HG02938 (cell line): Measurements from ENCODE around the gene SUSD6.
A peak's percentile ranks its signal among the peaks of the same experiment; 100 is the strongest.
"Not testable (repeated sequence)": the region's sequence is repeated elsewhere in the genome, so short reads cannot be mapped to it uniquely, and the experiment has no call there.

Source experiments
- ATAC-seq: cut with Tn5 transposase; IDR thresholded peaks from one replicate; pipeline ENCODE4 v1.9.1; 2021; ENCODE audit warnings: mild to moderate bottlenecking, moderate library complexity; ENCODE audit not compliant: unreplicated experiment

SUSD6 gene

DNA sequence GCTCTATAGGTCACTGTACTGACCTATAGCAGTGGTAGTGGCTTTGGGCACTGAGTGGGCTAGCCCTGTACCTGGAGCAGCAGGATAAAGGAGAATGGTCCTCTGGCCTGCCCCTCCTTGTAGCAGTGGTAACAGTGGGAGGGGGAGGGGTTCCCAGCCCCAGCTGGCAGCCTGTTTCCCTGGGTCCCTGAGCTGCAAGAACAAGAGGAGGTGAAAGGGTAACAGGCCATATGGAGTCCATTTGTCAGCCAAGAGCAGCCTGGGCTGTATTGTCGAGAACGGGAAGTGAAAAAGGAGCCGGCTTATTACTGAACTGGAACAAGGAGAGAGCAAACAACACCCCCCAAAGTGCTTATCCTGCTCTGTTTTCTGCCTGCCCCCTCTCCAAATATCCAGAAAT, 81.7 kb downstream of the SUSD6 start:
- ATAC-seq, result peak; percentile 39

DNA sequence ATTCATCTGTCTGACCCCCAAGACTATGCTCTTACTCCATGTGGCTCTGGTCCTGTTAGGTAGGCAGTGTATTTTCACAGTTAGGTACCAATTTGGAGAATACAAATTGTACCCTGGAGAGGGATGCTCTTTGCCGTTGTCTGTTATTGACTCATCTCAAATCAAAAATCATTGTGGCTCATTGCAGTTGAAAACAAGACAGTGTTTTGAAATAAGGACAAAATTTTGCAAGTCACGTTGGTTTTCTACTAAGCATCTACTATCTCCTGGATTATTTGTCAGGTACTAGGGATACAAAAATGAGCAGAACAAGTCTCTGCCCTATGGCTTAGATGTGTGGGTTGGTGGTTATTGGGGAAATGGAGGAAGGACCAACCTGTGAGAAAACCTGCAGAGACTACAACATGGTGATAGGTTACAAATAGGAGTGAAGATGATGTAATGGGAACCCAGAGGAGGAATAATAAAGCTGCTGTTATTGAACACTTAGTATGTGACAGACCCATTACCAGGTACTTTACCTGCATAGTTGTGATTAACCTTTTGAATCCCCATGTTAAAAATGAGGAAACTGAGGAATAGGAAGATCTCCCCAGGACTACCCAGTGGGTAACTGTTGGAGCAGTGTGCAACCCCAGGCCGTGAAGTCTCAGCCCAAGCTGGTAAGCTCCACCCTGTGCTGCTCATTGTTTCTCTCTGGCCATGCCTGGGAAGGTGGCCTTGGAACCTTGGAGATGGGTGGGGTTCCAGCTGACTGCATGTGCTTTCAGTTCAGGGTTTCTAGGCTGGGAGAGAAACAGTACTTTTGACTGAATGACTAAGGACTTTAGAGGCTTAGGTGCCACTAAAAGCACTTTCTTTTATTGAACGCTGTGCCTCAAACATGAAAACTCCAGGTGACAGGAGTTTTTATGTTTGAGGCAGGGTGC, 82.7 kb downstream of the SUSD6 start:
- no peak for ATAC-seq

- ATAC-seq, result no peak
Measured at GRCh38 chr14:69694730-69695281, 83.4 kb downstream of the SUSD6 start.

DNA sequence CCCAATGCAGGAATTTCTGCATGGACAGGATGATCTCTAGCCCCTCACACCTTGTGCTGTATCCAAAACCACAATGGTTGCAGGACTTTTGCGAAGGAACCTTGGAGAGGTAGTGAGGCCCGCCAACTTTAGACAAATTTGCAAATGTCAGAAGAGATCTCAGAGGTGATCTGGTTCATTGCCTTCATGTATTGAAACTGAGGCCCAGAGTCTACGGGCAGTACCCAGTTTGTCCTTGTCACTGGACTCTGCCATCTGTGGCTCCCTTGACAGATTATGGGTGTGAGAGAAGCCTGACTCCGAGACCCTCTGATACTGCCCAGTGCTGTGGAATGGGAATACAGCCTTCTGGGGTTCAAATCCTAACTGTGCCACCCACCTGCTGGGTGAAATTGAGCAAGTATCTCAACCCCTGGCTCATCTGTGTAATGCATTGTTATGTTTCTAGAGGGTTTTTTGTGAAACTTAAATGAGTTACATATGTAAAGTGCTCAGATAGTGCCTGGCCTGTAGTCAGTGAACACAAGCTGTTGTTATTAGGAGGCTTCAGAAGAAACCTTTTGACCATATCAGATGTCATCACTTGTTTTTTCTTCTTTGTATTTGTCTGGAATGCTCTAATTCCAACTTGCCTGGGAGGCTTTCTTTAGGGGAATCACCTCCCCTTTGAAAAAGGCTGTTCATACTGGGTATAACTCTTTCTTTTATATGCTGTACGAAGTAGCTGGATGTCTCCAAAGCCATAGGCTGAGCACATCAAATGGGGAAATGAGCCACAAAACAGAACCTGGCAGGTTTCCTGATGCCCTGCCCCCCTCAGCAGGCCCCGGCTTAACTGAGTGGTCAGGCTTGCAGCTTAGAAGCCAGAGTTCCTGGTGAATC, 84.2 kb downstream of the SUSD6 start:
- ATAC-seq, result no peak

DNA sequence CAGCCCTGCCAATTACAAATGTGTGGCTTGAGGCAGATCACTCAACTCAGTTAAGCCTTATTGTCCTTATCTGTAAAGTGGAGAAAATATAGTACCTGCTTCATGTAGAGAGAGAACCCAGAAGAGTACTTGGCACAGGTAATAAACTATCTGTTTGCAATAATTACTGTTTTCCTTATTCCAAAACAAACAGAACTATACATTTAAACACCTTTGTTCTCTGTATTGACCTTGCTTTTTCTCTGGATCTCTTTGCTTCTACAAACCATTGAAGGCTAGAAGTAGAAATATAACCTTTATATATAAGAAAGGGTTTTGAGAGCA, 84.8 kb downstream of the SUSD6 start:
- ATAC-seq, result no peak

DNA sequence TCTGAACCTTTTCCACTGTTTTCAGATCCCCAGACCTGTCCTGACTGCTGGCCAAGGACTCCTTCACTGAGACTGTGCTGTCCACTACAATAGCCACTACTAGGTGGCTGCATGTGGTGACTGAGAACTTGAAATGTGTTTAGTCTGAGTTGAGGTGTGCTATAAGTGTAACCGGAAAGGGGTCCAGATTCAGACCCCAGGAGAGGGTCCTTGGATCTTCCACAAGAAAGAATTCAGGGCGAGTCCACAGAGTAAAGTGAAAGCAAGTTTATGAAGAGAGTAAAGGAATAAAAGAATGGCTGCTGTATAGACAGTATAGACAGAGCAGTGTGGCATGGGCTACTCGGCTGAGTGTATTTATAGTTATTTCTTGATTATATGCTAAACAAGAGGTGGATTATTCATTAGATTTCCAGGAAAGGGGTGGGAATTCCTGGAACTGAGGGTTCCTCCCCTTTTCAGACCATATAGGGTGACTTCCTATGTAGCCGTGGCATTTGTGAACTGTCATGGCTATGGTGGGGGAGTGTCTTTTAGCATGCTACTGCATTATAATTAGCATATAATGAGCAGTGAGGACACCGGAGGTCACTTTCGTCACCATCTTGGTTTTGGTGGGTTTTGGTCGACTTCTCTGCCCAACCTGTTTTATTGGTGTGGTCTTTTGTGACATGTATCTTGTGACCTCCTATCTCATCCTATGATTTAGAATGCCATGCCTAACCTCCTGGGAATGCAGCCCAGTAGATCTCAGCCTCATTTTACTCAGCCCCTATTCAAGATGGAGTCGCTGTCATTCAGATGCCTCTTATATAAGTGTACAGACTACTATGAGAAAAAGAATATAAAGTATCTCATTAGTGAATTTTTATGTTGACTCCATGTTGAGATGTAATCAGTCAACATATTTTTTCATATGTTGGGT, 85.5 kb downstream of the SUSD6 start:
- no peak for ATAC-seq

- no peak for ATAC-seq
Measured at GRCh38 chr14:69698572-69698971, 87.2 kb downstream of the SUSD6 start.

DNA sequence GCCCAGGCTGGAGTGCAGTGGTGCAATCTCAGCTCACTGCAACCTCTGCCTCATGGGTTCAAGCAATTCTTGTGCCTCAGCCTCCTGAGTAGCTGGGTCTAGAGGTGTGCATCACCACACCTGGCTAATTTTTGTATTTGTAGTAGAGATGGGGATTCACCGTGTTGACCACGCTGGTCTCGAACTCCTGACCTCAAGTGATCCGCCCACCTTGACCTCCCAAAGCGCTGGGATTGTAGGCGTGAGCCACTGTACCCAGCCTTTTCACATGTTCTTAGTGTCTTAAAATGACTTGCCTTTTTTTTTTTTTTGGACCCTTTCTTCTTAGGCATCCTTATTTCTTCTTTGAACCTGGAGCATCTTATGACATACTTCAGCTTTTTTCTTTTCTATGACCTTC, 87.8 kb downstream of the SUSD6 start:
- ATAC-seq, result not testable (repeated sequence)

DNA sequence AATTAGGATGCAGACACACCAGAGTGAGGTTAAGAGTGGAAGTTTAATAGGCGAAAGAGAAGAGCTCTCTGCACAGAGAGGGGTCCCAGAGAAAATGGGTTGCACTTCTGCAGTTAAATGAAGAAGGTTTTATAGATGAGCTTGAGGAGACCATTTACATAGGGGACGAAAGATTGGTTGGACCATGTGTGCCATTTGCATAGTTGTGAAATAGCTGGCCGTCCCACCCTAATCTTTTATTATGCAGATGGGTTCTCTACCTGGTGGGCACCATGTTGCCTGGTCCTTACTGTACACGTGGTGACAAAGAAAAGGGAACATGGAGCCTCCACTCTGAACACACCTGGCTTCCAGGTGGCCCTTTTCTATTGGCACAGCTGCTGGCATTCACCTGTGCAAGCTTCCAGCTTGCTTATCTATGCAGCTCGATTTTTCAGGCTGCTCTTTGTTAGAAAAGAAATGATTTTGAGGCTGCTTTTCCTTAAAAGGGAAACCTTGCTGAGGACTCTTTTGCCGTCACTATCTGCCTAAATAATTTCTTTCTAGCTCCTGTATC, 88.4 kb downstream of the SUSD6 start:
- no peak for ATAC-seq

- ATAC-seq, result no peak
Measured at GRCh38 chr14:69700575-69700974, 89.2 kb downstream of the SUSD6 start.

DNA sequence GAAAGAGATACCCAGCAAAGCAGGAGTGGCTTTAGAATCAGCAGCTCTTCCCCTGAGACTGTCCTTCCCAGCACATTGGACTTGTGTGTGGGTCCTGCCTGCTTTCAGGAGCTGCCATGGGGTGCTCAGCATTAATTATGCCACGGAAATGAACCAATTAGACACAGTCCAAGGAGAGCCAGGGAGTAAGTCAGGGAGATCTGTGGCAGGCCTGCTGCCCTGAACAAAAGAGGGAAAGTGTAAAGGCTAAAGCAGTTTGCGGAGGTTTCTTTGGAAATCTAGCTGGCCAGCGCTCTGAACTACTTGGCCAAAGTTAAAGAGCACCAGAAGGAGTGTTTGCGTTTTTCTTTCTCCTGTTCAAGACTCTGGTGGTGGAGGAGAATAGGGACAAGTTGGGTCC, 89.9 kb downstream of the SUSD6 start:
- ATAC-seq, result no peak

DNA sequence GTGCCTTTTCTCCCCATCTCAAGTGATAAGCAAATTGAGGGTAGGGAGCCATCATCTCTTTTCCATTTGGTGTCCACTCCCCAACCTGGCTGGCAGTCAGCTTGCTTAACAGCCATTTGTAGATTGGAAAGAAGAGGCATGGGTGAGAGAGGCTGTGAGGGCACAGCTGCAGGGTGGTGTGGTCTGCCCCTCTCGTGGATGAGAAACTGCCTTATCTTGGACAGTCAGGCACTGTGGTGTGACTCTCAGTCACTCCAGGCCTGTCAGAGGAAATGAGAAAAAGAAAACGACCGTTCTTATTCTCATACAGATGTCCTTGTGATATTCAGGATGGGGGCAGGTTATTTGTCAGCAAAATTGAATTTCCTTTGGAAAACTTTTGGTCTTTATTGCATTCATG, 90.5 kb downstream of the SUSD6 start:
- ATAC-seq, result no peak

DNA sequence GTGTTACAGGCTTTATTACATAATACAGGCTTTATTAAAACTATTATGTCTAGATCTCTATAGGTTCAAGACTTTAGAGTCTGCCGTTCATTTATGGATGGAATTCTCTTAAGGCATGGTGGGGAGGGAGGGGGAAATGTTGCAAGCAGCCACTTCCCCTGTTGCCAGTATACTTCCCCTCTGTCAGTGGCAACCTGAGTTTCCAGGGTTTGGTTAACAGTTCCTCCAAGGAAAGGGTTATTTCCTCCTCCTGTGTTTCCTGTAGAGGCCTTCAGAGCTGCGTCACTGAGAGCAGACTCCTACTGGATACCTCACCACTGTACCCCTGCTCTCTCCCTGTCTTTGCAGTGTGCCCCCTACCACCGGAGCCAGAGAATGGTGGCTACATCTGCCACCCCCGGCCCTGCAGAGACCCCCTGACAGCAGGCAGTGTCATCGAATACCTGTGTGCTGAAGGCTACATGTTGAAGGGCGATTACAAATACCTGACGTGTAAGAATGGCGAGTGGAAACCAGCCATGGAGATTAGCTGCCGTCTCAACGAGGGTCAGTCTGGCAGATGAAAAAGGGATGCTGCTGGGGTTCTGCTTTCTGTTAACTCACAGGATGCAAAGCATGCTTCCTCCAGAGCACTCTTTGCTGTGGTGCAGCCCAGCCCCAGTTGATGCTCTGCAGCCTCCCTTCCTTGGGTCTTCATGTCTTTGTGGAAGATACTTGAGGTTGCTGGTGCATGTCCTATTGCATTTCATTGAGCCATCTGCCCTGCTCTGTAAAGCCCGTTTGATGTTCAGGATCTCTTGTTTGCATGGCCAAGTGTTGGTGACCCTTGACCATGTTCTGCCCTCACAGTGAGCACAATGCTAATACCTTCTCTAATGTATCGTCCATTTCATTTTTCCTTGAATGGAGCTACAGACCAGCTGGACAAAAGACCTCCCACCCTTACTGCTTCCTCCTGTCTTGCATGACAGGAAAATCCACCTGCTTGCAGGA, 91.9 kb downstream of the SUSD6 start:
- ATAC-seq, result no peak

- ATAC-seq, result no peak
Measured at GRCh38 chr14:69704319-69704718, 92.9 kb downstream of the SUSD6 start.

DNA sequence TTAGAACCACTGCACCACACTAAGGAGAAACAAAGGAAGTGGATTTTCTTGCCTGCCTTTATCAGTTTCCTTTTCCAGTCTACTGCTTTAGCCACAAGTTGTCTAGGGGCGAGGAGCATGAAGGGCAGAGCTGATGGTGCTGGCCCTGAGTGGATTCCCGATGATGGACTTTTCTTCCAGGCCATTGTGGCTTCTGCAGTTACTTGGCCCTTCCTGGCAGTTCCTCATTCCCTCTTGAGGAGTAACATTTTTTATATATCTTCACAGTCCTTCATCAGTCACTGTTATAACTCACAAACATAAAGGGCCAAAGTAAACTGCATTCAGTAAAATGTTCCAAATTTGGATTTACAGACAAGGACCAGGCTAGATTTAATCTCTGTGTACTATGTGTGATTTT, 94.3 kb downstream of the SUSD6 start:
- no peak for ATAC-seq

DNA sequence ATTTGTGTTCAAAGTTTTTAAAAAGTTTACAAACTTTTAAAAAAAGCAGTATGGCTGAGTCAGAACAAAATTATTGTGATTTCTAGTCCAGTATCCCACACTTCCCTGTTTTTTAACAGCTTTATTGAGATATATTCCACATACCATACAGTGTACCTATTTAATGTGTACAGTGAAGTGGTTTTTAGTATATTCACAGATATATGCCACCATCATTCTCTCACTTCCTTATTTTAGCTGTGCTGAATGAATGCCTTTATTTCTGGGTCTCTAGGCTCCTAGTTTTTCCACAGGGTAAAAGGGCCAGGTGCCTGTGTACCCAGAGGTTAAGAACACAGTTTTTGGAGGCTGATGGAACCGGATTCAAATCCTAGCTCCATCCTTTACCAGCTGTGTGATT, 96.7 kb downstream of the SUSD6 start:
- no peak for ATAC-seq

GRCh38 chr14:69708586-69709560, 97.5 kb downstream of the SUSD6 start:
- no peak for ATAC-seq

GRCh38 chr14:69710378-69710777, 99.0 kb downstream of the SUSD6 start:
- no peak for ATAC-seq
